GM19372 (cell line): ENCODE measurements around the gene B3GAT2.
A peak's percentile ranks its signal among the peaks of the same experiment; 100 is the strongest.

Source experiments
- ATAC-seq: cut with Tn5 transposase; IDR thresholded peaks from one replicate; pipeline ENCODE4 v1.9.1; 2021; ENCODE audit warnings: mild to moderate bottlenecking, low read depth, moderate library complexity; ENCODE audit not compliant: unreplicated experiment

The B3GAT2 gene

GRCh38 chr6:70901324-70901723 lies 55.5 kb downstream of the B3GAT2 start:
- no peak for ATAC-seq

- no peak for ATAC-seq
Measured at GRCh38 chr6:70900047-70900446, 56.8 kb downstream of the B3GAT2 start.

GRCh38 chr6:70894001-70894400 lies 62.9 kb downstream of the B3GAT2 start:
- no peak for ATAC-seq

GRCh38 chr6:70889270-70889669 lies 67.6 kb downstream of the B3GAT2 start:
- no peak for ATAC-seq

GRCh38 chr6:70886661-70887060 lies 70.2 kb downstream of the B3GAT2 start:
- ATAC-seq = no peak

- ATAC-seq = no peak
Measured at GRCh38 chr6:70886071-70886470, 70.8 kb downstream of the B3GAT2 start.

GRCh38 chr6:70884074-70884983 lies 72.5 kb downstream of the B3GAT2 start:
- ATAC-seq = peak; percentile 72

- ATAC-seq = no peak
Measured at GRCh38 chr6:70879496-70879895, 77.4 kb downstream of the B3GAT2 start.

- no peak for ATAC-seq
Measured at GRCh38 chr6:70874181-70874913, 82.5 kb downstream of the B3GAT2 start.

- no peak for ATAC-seq
Measured at GRCh38 chr6:70872469-70872868, 84.4 kb downstream of the B3GAT2 start.

GRCh38 chr6:70864401-70864800 lies 92.5 kb downstream of the B3GAT2 start:
- no peak for ATAC-seq

- no peak for ATAC-seq
Measured at GRCh38 chr6:70863343-70863742, 93.5 kb downstream of the B3GAT2 start.

- no peak for ATAC-seq
Measured at GRCh38 chr6:70860920-70861319, 95.9 kb downstream of the B3GAT2 start.

GRCh38 chr6:70860045-70860444 lies 96.8 kb downstream of the B3GAT2 start:
- no peak for ATAC-seq

- ATAC-seq = peak; percentile 100
Measured at GRCh38 chr6:70857387-70858077, 99.3 kb downstream of the B3GAT2 start.

- no peak for ATAC-seq
Measured at GRCh38 chr6:70852667-70853246, 104.1 kb downstream of the B3GAT2 start.

GRCh38 chr6:70849348-70850069 lies 107.4 kb downstream of the B3GAT2 start:
- ATAC-seq = no peak

- ATAC-seq = no peak
Measured at GRCh38 chr6:70847106-70848084, 109.5 kb downstream of the B3GAT2 start.
